Hepatocyte (in vitro differentiated cells): ENCODE data around the gene ZNF195.

Experiments
- CTCF ChIP-seq: fragments of 200-600 bp; sonication (generic); IDR thresholded peaks from 2 replicates; pipeline ENCODE4 v1.5.1; 2016; ENCODE audit warnings: antibody characterized with exemption, mild to moderate bottlenecking; ENCODE audit not compliant: poor library complexity
- EZH2 ChIP-seq: fragments of 200-600 bp; sonication (generic); IDR thresholded peaks from 2 replicates; pipeline ENCODE4 v1.6.1; 2016; ENCODE audit warnings: antibody characterized with exemption, mild to moderate bottlenecking, borderline replicate concordance

GRCh38 chr11:3353066-3353465 is 25.9 kb downstream of the ZNF195 start:
- TF ChIP-seq EZH2 (no peak), CTCF (no peak)
